Fibroblast of pulmonary artery (primary cell): ENCODE results near the gene DPP9.

ENCODE experiments used
- DNase-seq: peaks from one replicate; pipeline ENCODE4 v3.0.0-alpha.2; 2010; ENCODE audit warnings: low read depth
- H3K4me3 ChIP-seq: replicated peaks from 2 replicates; pipeline ENCODE4 v1.5.1; 2011; ENCODE audit warnings: low read depth, mild to moderate bottlenecking, control low read depth, low read length, moderate library complexity
- TF ChIP-seq, protein P1 (sequence below): IDR thresholded peaks from 2 replicates; pipeline ENCODE4 v1.5.1; 2011; ENCODE audit warnings: mild to moderate bottlenecking, control low read depth, low read length, inconsistent platforms; ENCODE audit errors: missing control alignments

DPP9 gene

DNA sequence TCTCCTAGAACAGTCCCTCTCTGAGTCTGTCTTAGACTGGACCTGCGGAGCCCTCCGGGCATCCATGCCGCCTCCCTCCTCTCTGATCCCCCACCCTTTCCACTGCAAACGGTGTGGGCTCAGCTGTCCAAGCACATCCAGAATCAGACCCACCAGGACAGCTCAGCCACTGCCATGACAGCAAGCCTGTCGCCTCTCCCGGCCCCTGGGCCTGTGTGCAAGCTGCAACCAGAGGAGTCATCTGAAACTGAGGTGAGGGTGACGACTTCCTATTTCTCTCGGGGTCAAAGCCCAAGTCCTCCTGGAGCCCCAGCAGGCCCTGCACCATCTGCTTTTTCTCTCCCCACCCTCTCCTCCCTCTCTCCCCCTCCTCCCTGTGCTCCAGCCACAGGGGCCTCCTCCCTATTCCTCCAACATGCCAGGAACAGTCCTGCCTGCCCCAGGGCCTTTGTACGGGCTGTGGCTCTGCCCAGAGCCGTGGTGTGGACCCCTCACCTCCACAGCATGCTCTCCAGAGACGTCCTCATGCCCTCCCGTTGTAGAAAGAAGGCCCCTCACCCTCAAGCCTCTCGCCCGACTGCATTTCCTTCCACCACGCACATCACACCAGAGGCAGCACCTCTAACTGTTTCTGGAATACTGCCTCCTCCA is 30.0 kb downstream of the DPP9 start:
- TF ChIP-seq, protein P1, sequence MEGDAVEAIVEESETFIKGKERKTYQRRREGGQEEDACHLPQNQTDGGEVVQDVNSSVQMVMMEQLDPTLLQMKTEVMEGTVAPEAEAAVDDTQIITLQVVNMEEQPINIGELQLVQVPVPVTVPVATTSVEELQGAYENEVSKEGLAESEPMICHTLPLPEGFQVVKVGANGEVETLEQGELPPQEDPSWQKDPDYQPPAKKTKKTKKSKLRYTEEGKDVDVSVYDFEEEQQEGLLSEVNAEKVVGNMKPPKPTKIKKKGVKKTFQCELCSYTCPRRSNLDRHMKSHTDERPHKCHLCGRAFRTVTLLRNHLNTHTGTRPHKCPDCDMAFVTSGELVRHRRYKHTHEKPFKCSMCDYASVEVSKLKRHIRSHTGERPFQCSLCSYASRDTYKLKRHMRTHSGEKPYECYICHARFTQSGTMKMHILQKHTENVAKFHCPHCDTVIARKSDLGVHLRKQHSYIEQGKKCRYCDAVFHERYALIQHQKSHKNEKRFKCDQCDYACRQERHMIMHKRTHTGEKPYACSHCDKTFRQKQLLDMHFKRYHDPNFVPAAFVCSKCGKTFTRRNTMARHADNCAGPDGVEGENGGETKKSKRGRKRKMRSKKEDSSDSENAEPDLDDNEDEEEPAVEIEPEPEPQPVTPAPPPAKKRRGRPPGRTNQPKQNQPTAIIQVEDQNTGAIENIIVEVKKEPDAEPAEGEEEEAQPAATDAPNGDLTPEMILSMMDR, result no peak
- H3K4me3 ChIP-seq, result no peak overlapping the region
- DNase-seq, result no peak

DNA sequence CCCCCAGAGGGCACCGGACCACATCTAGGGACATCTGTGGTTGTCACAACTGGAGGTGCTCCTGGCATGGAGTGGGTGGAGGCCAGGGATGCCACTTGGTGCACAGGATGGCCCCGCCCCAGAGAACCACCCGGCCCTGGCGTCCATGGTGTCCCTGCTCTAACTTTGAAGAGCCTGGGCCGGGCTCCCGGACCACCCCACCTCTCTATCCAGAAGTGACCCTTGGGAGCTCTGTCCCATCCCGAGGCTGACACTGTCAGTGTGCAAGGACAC is 30.6 kb downstream of the DPP9 start:
- TF ChIP-seq, protein P1, result no peak
- no peak for DNase-seq
- no peak overlapping the region for H3K4me3 ChIP-seq

GRCh38 chr19:4692251-4693077 is 31.2 kb downstream of the DPP9 start:
- H3K4me3 ChIP-seq, result no peak overlapping the region
- TF ChIP-seq, protein P1, result no peak
- DNase-seq, result no peak

DNA sequence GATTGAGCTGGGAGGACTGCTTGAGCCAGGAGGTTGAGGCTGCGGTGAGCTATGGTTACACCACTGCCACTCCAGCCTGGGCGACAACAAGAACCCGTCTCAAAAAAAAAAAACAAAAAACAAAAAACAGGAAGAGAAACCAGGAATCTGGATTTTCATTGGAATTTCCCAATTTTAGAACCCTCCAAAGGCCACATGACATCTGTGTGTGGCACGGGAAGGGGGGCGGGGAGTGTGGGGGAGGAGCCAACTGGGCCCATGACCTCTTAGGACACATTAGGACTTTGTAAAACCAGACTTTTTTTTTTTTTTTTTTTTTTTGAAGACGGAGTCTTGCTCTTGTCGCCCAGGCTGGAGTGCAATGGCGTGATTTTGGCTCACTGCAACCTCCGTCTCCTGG is 32.3 kb downstream of the DPP9 start:
- H3K4me3 ChIP-seq, result no peak overlapping the region
- DNase-seq, result no peak
- TF ChIP-seq, protein P1, result no peak

- H3K4me3 ChIP-seq, result no peak overlapping the region
- TF ChIP-seq, protein P1, result no peak
- DNase-seq, result no peak
Measured at GRCh38 chr19:4690361-4690760, 33.3 kb downstream of the DPP9 start.

GRCh38 chr19:4689403-4689802 is 34.2 kb downstream of the DPP9 start:
- TF ChIP-seq, protein P1, result no peak
- DNase-seq, result no peak
- H3K4me3 ChIP-seq, result no peak overlapping the region

DNA sequence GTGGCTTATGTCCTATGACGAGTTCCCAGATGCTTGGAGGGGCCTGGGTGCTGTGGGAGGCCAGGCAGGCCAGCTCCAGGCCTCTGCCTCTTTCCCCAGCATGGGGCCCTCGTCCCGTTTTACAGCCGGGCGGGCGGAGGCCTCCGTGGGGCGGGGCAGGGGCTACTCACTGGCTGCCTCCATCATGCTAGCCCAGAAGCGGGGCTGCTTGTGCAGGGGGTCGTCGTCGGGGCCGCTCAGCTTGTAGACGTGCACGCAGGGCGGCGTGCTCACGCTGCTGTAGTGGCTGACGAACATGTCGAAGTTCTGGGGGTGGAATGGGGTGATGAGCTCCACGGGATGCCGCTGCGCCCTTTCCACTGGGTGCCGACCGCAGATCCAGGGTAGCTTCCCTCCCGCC is 35.1 kb downstream of the DPP9 start:
- no peak for DNase-seq
- TF ChIP-seq, protein P1, result no peak
- H3K4me3 ChIP-seq, result no peak overlapping the region
